ENCODE measurements around the gene FPR1. TPM values are rescaled to one million over a fixed set of nuclear protein-coding genes. Genes with fewer than 3 reads are reported as not detected.

FPR1 gene
- total and polyA plus RNA-seq, 4 donors, result 2.8 to 558 (median 48.8) TPM

GRCh38 chr19:51710163-51710562 lies 41.5 kb downstream of the FPR1 start:
- Histone ChIP-seq H3K4me1 (ENCODE audit: control insufficient read depth in 5 of 5, insufficient read depth in 5 of 5, low read length in 5 of 5) (no peaks in the 10 kb centered on the region), H3K36me3 (ENCODE audit: control insufficient read depth in 4 of 4, insufficient read depth in 4 of 4, low read length in 4 of 4) (peaks cover 2 to 17% (median 10%) of the 10 kb centered on the region in 4 donors), H3K9ac (ENCODE audit: insufficient read depth in 1 of 2, low read length in 2 of 2) (no peak overlapping the region), H3K9me3 (ENCODE audit: control insufficient read depth in 4 of 4, insufficient read depth in 3 of 4, low read length in 3 of 4) (no peaks in the 10 kb centered on the region), H3K27ac (ENCODE audit: low read depth in 1 of 2, low read length in 1 of 2) (no peak overlapping the region), H3K4me3 (no peak overlapping the region), H3K27me3 (ENCODE audit: control insufficient read depth in 3 of 3, insufficient read depth in 3 of 3, low read length in 2 of 3) (no peaks in the 10 kb centered on the region)
- no peak for TF ChIP-seq CTCF (IDR thresholded peaks at IDR 0.05; ENCODE audit: control extremely low read depth, extremely low read depth)
- no peak for ATAC-seq (ENCODE audit: insufficient read depth, low FRiP score)
- WGBS, 2 donors, result 76 to 77% methylated on average over 2 of the region's 2 CpGs
- no peak for DNase-seq

DNA sequence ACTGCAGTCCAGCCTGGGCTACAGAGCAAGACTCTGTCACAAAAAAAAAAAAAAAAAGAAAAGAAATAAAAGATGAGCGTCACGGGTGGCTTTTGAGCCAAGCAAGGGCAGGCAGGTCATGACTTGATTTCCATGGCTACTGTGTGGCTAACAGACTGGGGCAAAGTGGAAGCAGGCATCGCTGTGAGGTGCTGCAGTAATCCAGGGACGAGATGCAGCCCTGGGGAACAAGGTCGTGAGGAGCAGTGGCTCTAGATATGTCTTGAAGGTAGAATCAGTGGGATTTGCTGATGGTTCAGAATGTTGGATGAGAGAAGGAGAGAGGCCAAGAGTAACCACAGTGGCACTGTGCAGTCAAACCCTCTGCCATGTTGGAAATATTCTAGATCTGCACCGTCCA lies 42.1 kb downstream of the FPR1 start:
- no peak for DNase-seq
- WGBS, 2 donors, result 84 to 88% methylated on average over 6 of the region's 6 CpGs
- Histone ChIP-seq H3K9ac (ENCODE audit: insufficient read depth in 1 of 2, low read length in 2 of 2) (no peak overlapping the region), H3K4me3 (no peak overlapping the region), H3K27me3 (ENCODE audit: control insufficient read depth in 3 of 3, insufficient read depth in 3 of 3, low read length in 2 of 3) (no peaks in the 10 kb centered on the region), H3K9me3 (ENCODE audit: control insufficient read depth in 4 of 4, insufficient read depth in 3 of 4, low read length in 3 of 4) (no peaks in the 10 kb centered on the region), H3K27ac (ENCODE audit: low read depth in 1 of 2, low read length in 1 of 2) (no peak overlapping the region), H3K4me1 (ENCODE audit: control insufficient read depth in 5 of 5, insufficient read depth in 5 of 5, low read length in 5 of 5) (peaks cover 0 to under 1% (median 0%) of the 10 kb centered on the region in 5 donors), H3K36me3 (ENCODE audit: control insufficient read depth in 4 of 4, insufficient read depth in 4 of 4, low read length in 4 of 4) (peaks cover 2 to 21% (median 12%) of the 10 kb centered on the region in 4 donors)
- TF ChIP-seq CTCF (IDR thresholded peaks at IDR 0.05; ENCODE audit: control extremely low read depth, extremely low read depth), result no peak
- no peak for ATAC-seq (ENCODE audit: insufficient read depth, low FRiP score)

DNA sequence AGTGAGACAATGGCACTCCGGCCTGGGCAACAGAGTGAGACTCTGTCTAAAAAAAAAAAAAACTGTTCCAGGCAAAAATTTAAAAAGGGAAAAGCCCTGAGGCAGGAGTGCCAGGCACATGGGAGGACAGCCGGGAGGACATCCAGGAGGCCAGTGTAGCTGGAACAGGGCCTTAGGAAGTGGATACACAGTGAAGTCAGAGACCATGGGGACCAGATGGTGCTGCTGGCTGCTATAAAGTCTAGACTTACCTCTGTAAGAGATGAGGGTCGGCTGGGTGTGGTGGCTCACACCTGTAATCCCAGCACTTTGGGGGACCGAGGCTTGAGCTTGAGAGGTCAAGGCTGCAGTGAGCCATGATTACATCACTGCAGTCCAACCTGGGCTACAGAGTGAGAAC lies 42.9 kb downstream of the FPR1 start:
- Histone ChIP-seq H3K9ac (ENCODE audit: insufficient read depth in 1 of 2, low read length in 2 of 2) (no peak overlapping the region), H3K4me1 (ENCODE audit: control insufficient read depth in 5 of 5, insufficient read depth in 5 of 5, low read length in 5 of 5) (peaks cover 0 to 6% (median 0%) of the 10 kb centered on the region in 5 donors), H3K27me3 (ENCODE audit: control insufficient read depth in 3 of 3, insufficient read depth in 3 of 3, low read length in 2 of 3) (no peaks in the 10 kb centered on the region), H3K9me3 (ENCODE audit: control insufficient read depth in 4 of 4, insufficient read depth in 3 of 4, low read length in 3 of 4) (no peaks in the 10 kb centered on the region), H3K27ac (ENCODE audit: low read depth in 1 of 2, low read length in 1 of 2) (no peak overlapping the region), H3K36me3 (ENCODE audit: control insufficient read depth in 4 of 4, insufficient read depth in 4 of 4, low read length in 4 of 4) (peaks cover 2 to 21% (median 12%) of the 10 kb centered on the region in 4 donors), H3K4me3 (no peak overlapping the region)
- 86 to 92% methylated on average over 4 of the region's 4 CpGs for WGBS, 2 donors
- TF ChIP-seq CTCF (IDR thresholded peaks at IDR 0.05; ENCODE audit: control extremely low read depth, extremely low read depth), result no peak
- ATAC-seq (ENCODE audit: insufficient read depth, low FRiP score) (no peak), DNase-seq (no peak)

- DNase-seq (no peak), ATAC-seq (ENCODE audit: insufficient read depth, low FRiP score) (no peak)
- Histone ChIP-seq H3K9ac (ENCODE audit: insufficient read depth in 1 of 2, low read length in 2 of 2) (no peak overlapping the region), H3K4me1 (ENCODE audit: control insufficient read depth in 5 of 5, insufficient read depth in 5 of 5, low read length in 5 of 5) (peaks cover 0 to 17% (median 0%) of the 10 kb centered on the region in 5 donors), H3K9me3 (ENCODE audit: control insufficient read depth in 4 of 4, insufficient read depth in 3 of 4, low read length in 3 of 4) (no peaks in the 10 kb centered on the region), H3K4me3 (no peak overlapping the region), H3K36me3 (ENCODE audit: control insufficient read depth in 4 of 4, insufficient read depth in 4 of 4, low read length in 4 of 4) (peaks cover 2 to 21% (median 12%) of the 10 kb centered on the region in 4 donors), H3K27me3 (ENCODE audit: control insufficient read depth in 3 of 3, insufficient read depth in 3 of 3, low read length in 2 of 3) (no peaks in the 10 kb centered on the region), H3K27ac (ENCODE audit: low read depth in 1 of 2, low read length in 1 of 2) (no peak overlapping the region)
- TF ChIP-seq CTCF (IDR thresholded peaks at IDR 0.05; ENCODE audit: control extremely low read depth, extremely low read depth), result no peak
- 97 to 99% methylated on average over 3 of the region's 3 CpGs for whole genome bisulfite sequencing, 2 donors
Observed at GRCh38 chr19:51706885-51707284, 44.8 kb downstream of the FPR1 start.

All from lung (tissue), 12 donors.